ENCODE measurements around the gene TEX22. TPM values are rescaled to one million over a fixed set of nuclear protein-coding genes. Genes with fewer than 3 reads are reported as not detected.

The TEX22 gene
- total and polyA plus RNA-seq, 11 donors = 0.06 to 1.8 (median 0.60) TPM; not detected in 3

- Histone ChIP-seq H3K9me3 (no peaks in the 10 kb centered on the region), H3K36me3 (peaks cover 0 to 22% (median 7%) of the 10 kb centered on the region in 9 donors), H3K27me3 (no peaks in the 10 kb centered on the region), H3K4me3 (no peak overlapping the region), H3K27ac (no peak overlapping the region), H3K4me1 (peaks cover 0 to 20% (median 11%) of the 10 kb centered on the region in 12 donors)
- WGBS, 4 donors = 93 to 95% (median 94%) methylated on average over 26 to 37 of the region's 37 CpGs
- DNase-seq (peak in 1 of 5 donors; percentile 58), ATAC-seq (no peak)
- no peak for TF ChIP-seq CTCF (IDR thresholded peaks at IDR 0.05)
- no peak for TF ChIP-seq POLR2A (IDR thresholded peaks at IDR 0.05)
- intact Hi-C loops (cut with DNase I) = loop anchor here in 9 of 10 donors (2.0 to 10.0 kb wide), 7 partner anchors 33 to 258 kb away; partner anchors contain the start of gene BRF1 (in 2 of the 9)
Observed at GRCh38 chr14:105350450-105351244, 47.7 kb upstream of the TEX22 start.

- TF ChIP-seq CTCF (IDR thresholded peaks at IDR 0.05) (no peak), POLR2A (IDR thresholded peaks at IDR 0.05) (no peak)
- 92 to 96% (median 95%) methylated on average over 3 of the region's 3 CpGs for WGBS, 4 donors
- H3K27me3 ChIP-seq = no peaks in the 10 kb centered on the region
- no peaks in the 10 kb centered on the region for H3K9me3 ChIP-seq
- no peak for ATAC-seq
- H3K27ac ChIP-seq = peak overlapping the region in 1 of 12 donors; percentile 59
- H3K36me3 ChIP-seq = peaks cover 0 to 28% (median 10%) of the 10 kb centered on the region in 9 donors
- H3K4me1 ChIP-seq = peaks cover 0 to 12% (median 6%) of the 10 kb centered on the region in 12 donors
- peak in 1 of 5 donors; percentile 38 for DNase-seq
- intact Hi-C loops (cut with DNase I) = loop anchor here in 9 of 10 donors (2.0 to 10.0 kb wide), 7 partner anchors 34 to 259 kb away; partner anchors contain the start of gene BRF1 (in 2 of the 9)
- H3K4me3 ChIP-seq = no peak overlapping the region
Observed at GRCh38 chr14:105351410-105351809, 46.9 kb upstream of the TEX22 start.

GRCh38 chr14:105351920-105352851 lies 46.2 kb upstream of the TEX22 start:
- no peaks in the 10 kb centered on the region for H3K9me3 ChIP-seq
- DNase-seq (peak; percentile 80 to 85 (median 82)), ATAC-seq (peak; percentile 81 to 91 (median 85))
- TF ChIP-seq POLR2A (IDR thresholded peaks at IDR 0.05) (no peak), CTCF (IDR thresholded peaks at IDR 0.05) (peak; percentile 73 to 90 (median 82))
- H3K27ac ChIP-seq = peak overlapping the region in 4 of 12 donors; percentile 22 to 59 (median 48)
- H3K4me3 ChIP-seq = no peak overlapping the region
- H3K36me3 ChIP-seq = peaks cover 0 to 30% (median 11%) of the 10 kb centered on the region in 9 donors
- intact Hi-C loops (cut with DNase I) = loop anchor here (1.0 to 10.0 kb wide), 11 partner anchors 35 to 261 kb away; partner anchors contain the start of gene BRF1 (in 2 of the 10)
- H3K27me3 ChIP-seq = no peaks in the 10 kb centered on the region
- H3K4me1 ChIP-seq = peaks cover 0 to 8% (median 5%) of the 10 kb centered on the region in 12 donors
- 54 to 65% (median 62%) methylated on average over 17 to 26 of the region's 26 CpGs for WGBS, 4 donors
